NOMO-1 treated with DMSO at 0.1 percent for 48 hours (cell line): ENCODE results near the gene RAB5IF.
"Not testable (repeated sequence)": the region's sequence is repeated elsewhere in the genome, so short reads cannot be mapped to it uniquely, and the experiment has no call there.

Source experiments
- DNase-seq: peaks from one replicate; lab custom pipeline; 2025; ENCODE audit not compliant: unreplicated experiment; lab: John Stamatoyannopoulos, UW

Gene RAB5IF, protein sequence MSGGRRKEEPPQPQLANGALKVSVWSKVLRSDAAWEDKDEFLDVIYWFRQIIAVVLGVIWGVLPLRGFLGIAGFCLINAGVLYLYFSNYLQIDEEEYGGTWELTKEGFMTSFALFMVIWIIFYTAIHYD

DNA sequence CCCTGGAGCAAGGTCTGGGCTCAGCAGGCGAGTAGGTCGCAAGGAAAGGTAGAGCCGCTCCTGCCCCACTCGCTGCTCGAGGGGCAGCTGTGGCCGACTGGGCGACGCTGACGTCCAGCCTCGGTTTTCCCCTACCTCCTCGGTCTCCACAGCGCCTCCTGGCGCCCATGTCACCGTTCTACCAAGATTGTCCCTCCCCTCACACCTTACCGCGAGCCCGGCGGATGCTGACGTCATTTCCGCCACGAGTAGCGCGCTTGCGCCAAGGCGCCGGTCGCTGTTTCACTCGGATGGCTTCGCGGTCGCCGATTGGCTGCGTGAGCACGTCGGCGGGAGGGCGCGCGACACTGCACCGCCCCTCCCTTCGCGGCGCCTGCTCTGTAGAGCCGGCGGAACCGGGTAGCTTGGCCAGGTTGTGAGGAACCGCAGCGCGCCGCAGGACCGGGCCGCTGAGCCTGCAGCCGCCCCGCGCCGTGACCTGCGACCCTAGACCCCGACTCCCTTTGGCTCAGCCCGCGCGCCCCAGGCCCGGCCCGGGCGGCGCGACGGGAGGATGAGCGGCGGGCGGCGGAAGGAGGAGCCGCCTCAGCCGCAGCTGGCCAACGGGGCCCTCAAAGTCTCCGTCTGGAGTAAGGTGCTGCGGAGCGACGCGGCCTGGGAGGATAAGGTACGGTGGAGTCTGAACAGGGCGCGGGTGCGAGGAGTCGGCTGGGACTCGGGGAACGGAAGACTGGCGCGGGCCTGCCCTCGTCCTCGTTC, at the start of gene RAB5IF:
Gene RAB5IF (plus strand): TSS at position 381 of the 759 bp plus-strand sequence. CDS start 173 bp downstream, at position 554.
- DNase-seq: peak; percentile 98

DNA sequence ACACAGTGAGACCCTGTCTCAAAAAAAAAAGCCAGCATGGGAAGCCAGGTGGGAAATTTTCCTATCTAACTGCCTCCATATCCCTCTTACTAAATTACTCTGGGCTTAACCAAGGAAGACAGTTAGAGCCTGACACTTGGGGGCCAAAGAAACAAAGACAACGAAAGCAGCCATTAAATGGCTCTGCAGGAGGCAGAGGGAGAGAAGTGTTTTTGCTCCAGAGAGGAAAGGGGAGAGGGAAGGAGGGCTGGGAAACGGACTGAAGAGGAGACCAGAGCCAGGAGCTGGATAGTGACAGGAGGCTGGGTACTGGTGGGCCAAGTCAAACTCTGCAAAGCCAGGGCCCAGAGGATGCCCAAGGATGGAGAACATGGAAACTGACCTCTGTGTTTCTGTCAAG, 42.9 kb upstream of the RAB5IF start:
- no peak for DNase-seq

- no peak for DNase-seq
Measured at GRCh38 chr20:36563374-36563773, 42.2 kb upstream of the RAB5IF start.

DNA sequence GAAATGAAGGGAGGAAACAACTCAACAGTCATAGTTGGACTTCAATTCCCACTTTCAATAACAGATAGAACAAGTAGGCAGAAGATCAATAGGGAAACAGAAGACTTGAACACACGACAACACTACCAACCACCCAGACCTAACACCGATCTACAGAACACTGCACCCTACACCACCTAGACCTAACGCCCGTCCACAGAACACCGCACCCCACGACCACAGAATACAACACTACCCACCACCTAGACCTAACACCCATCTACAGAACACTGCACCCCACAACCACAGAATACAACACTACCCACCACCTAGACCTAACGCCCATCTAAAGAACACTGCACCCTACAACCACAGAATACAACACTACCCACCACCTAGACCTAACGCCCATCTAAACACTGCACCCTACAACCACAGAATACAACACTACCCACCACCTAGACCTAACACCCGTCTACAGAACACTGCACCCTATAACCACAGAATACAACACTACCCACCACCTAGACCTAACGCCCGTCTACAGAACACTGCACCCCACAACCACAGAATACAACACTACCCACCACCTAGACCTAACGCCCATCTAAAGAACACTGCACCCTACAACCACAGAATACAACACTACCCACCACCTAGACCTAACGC, 41.4 kb upstream of the RAB5IF start:
- DNase-seq: not testable (repeated sequence)

- DNase-seq: not testable (repeated sequence)
Measured at GRCh38 chr20:36564726-36565121, 40.9 kb upstream of the RAB5IF start.

GRCh38 chr20:36565520-36565919, 40.1 kb upstream of the RAB5IF start:
- no peak for DNase-seq

DNA sequence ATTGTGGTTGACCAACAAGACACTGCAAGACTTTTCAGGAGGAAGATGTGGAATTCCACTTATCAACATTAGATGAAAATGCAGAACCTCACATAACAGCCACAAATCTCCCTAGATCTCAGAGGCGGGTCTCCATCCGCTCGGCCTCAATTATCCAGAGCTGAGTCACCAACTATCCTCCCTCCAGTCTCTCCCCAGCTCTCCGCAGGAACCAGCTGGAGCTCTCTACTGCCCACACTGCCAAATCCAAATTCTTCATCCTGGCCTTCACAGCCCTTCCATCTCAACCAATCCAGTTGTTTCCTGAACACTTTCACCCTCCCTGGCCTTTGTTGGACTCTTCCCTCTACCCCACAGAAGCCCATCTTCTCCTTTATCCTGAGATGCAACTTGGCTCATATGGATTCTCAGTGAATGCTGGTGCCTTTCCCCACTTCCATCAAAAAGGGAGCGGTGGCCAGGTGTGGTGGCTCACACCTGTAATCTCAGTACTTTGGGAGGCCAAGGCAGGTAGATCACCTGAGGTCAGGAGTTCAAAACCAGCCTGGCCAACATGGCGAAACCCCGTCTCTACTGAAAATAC, 35.6 kb upstream of the RAB5IF start:
- DNase-seq: no peak

DNA sequence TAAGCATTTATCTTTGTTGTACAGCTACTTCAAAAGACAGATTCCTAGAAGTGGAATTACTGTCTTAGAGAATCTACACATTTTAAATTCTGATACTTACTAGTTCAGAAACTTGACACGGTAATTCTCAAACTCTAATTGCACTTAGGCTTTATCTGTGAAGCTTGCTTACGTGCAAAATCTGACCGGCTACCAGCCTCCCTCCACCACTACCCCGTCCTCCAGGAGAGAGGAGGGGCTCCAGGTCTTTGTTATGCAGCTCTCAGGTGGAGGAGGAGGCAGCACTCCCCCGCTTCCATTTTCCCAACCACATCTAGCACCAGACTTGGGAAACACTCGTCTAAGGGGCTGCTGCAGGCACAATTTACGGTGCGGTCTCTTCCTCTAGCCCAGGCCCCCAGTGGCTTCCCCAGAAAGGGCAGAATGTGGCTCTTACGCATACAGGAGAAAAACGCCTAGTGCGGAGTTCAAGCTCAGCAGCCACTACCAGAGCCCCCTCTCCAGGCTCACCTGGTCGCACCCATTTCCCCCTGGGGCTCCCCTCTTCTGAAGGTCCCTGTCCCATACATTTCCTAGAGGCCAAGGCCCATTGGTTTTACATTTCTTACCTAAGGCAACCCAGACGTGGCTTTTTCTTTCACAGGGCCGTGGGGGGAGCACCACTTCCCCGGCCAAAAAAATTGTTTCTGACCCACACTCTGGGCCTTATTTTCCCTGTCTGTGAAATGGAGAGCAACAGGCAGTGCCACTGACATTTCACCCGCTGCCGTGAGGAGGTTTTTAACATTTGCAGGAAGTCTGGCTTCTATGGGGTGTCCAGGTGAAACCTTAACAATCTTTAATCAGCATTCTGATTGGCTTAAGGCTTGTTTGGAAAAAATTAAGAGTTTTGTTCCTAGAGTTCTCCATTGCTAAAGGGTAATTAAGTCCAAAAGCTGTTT, 33.7 kb upstream of the RAB5IF start:
- DNase-seq: no peak

DNA sequence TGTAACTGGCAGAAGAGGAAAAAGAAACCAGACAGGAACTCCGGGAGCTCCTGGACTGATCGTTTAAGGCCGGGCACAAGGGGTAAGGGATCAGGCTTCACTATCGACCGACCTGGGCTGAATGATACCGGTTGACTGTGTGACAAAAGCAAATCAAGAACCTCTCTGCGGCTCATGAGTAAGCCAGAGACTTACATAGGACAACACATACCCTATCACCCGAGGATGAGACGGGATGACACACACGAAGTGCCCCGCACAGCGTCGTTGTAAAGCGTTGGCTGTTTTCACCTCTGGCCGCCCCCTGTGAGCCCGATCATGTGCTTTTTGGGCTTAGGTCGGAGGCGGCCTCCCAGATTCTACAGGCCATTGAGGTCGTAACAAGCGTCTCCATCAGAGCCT, 32.9 kb upstream of the RAB5IF start:
- no peak for DNase-seq

DNA sequence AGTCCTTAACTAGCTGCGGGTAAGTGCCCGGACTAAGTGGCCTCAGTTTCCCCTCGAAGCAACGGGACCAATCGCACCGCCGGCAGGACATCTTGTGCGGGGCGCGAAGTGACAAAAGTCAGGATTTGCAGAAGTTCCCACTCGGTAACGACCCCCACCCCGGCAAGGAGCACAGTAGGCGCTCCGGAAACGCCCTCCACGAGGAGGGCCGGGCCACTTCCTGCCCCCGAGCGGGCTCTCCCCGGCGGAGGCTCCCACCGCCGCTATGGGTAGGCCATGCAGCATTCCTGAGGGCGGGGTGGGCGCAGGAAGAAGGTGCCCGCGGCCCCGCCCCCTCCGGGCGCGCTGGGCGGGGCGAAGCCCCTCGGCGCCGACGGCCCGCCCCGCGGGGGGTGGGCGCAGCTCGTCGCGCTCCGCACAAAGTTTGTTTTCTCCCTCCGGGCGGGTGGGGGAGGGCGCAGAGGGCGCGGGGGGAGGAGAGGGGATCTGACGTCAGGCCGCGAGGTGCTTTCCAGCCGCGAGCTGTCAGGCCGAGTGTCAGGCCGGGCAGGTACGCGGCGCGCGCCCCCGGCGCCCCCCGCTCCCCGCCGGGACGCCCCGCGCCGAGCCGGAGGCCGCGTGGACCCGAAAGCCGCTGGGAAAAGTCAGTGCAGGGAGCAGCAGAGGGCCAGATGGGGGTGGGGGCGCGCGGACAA, 32.3 kb upstream of the RAB5IF start, which contains the start of gene TGIF2:
Gene TGIF2 (plus strand): TSS at position 495 of the 695 bp plus-strand sequence. CDS start 5,178 bp downstream, outside the sequence.
- peak; percentile 73 for DNase-seq

DNA sequence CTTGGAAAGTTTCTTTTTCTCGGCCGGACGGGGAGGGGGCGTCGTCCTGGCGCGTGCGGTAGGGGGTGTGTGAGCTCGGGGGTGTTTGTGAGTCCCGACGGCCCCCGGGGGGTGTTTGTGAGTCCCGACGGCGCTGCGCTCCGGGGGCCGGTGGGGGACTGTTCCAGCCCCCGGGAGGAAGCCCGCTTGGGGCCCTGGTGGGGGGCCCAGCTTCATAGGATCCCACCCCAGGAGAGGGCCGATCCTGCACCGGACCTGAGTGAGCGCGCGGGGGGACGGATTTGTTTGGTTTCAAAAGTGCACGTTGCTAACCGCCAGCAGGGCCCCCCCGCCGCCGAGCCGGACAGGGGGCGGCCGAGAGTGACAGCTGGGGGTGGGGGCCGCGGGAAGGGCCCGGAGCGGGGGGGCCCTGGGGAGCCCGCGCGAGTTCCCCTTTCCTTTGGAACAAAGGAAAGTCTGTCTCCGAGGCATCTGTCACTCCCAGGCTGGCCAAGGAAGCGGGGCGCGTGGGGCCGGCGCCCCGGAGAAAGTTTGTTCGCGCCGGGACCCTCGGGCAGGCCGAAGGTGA, 31.7 kb upstream of the RAB5IF start:
- peak; percentile 40 for DNase-seq

GRCh38 chr20:36574366-36575135, 31.0 kb upstream of the RAB5IF start:
- peak; percentile 15 for DNase-seq

DNA sequence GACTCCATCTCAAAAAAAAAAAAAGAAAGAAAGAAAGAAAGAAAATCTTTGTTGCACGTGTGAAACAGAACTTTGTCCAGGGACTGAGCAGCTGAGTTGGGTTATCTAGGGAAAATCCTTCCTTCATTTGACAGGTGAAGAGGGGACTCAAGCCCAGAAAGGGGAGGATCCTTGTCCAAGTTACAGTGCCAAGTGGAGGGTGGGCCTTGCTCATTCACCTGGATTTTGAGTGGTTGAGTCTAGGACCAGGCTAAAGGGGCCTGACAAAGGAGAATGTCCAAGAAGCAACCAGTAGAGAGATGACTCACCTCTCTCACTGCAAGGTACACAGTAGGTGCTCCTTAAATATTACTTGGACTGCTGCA, 29.5 kb upstream of the RAB5IF start:
- DNase-seq: no peak

DNA sequence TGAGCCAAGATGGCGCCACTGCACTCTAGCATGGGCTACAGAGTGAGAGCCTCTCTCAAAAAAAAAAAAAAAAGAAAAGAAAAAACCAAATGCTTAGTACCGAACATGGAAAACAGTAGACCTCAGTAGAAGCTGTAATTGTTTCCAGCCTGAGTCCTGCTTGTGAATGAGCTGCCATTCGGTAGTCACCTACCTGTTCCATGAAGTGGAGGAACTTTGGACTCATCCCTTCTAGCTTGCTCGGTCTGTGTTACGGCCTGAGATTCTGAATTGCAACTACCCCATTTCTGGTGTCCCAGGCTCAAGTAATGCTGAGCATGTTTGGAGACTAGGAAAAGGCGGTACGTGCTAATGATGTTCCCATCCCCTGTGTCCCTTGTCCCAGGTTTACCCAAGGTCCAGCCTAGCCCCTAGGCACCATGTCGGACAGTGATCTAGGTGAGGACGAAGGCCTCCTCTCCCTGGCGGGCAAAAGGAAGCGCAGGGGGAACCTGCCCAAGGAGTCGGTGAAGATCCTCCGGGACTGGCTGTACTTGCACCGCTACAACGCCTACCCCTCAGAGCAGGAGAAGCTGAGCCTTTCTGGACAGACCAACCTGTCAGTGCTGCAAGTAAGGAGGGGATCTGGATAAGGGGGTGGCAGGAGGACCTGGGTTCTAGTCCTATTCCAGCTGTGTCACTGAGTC, 27.1 kb upstream of the RAB5IF start:
- no peak for DNase-seq

DNA sequence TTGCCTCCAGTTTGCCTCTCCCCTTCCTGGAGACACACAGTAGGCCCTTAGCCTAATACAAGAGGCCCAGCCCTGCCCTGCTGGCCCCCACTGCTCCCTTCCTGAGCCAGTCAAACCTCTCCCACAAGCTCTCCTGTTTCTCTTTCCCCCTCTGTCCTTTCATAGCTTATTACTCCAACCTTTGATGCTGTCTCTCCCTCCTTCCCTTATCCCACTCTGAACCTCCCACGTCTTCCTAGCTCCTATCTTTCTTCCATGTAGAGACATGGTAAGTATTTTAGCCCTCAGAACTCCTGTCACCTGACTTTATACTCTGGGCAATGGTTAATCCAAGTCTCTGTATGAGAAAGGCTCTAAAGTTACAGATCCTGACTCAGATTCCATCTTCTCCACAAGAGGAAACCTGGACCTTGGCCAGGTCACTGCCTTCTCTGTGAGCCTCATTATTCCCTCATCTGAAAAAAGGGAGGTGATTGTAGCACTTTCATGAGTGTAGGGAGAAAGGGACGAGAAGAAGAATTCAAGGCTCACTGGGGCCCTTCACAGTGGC, 25.5 kb upstream of the RAB5IF start:
- no peak for DNase-seq

DNA sequence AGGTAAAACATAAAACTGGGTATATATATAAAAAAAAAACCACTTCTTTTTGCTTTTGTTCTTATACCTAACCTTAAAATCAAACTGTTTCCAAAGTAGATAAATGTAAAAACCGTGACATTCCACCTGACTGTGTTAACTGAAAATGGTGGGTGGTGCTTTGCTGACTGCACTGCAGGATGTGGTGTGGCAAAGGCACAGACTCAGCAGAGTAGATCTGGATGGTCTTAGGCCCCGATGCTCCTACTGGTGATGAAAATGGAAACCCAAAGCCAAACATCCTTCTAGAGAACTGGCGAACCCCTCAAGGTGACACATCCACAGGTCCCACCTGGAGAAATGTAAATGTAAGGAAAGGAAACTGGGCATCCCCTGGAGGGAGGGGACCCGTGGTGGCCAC, 23.3 kb upstream of the RAB5IF start:
- no peak for DNase-seq

GRCh38 chr20:36582821-36583220, 22.8 kb upstream of the RAB5IF start:
- DNase-seq: no peak

DNA sequence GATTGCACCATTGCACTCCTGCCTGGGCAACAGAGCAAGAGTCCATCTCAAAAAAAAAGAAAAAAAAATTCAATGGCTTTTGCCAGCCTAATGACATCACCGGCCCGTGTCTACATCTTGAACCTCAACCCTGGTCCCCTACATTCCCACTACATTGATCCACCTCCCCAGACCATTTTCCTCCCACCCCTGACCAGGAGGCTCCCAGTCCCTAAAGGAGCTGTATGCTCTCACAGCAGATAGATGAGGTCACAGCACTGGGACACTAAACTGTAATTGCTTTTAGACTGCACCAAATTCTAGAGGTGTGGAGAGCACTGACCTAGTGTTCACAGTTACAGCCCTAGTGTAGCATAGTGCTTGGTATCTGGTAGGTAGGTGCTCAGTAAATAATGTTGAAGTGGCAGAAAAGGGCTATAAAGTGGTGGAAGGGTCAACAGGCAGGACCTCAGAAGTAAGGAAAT, 21.5 kb upstream of the RAB5IF start:
- no peak for DNase-seq
